ENCODE results near the gene COMTD1. TPM values are rescaled to one million over a fixed set of nuclear protein-coding genes. Genes with fewer than 3 reads are reported as not detected.

COMTD1 gene
- total and polyA plus RNA-seq, 2 experiments from 2014 or later: 36.7 to 46.4 TPM

Small RNAs within 50 kb of the gene (small RNA-seq; reads per million reads assigned to genes)
- not detected for gene HMGA1P5
- gene RPL39P25: not detected

Other genes with a start within 250 kb of the COMTD1 start
- 26.8 and 29.2 TPM in 2 replicates for gene SAMD8, start 124.3 kb downstream of the COMTD1 start, total RNA-seq
- 9.6 and 10.7 TPM in 2 replicates for gene SAMD8, start 124.3 kb downstream of the COMTD1 start, polyA plus RNA-seq
- 167 and 172 TPM in 2 replicates for gene VDAC2, start 25.2 kb downstream of the COMTD1 start, total RNA-seq
- gene VDAC2, start 25.2 kb downstream of the COMTD1 start, polyA plus RNA-seq: 190 and 192 TPM in 2 replicates
- gene ZNF503, start 165.8 kb upstream of the COMTD1 start, total RNA-seq: 17.6 and 19.6 TPM in 2 replicates
- gene ZNF503, start 165.8 kb upstream of the COMTD1 start, polyA plus RNA-seq: 11.5 and 14.1 TPM in 2 replicates
- 5.6 and 6.8 TPM in 2 replicates for gene LRMDA, start 195.7 kb upstream of the COMTD1 start, total RNA-seq
- gene LRMDA, start 195.7 kb upstream of the COMTD1 start, polyA plus RNA-seq: 8.3 and 15.7 TPM in 2 replicates